HG03342 (cell line): ENCODE data around the gene CFDP1.
"Not testable (repeated sequence)": the region's sequence is repeated elsewhere in the genome, so short reads cannot be mapped to it uniquely, and the experiment has no call there.

Source experiments
- ATAC-seq: cut with Tn5 transposase; IDR thresholded peaks from one replicate; pipeline ENCODE4 v1.9.1; 2021; ENCODE audit warnings: mild to moderate bottlenecking, moderate library complexity; ENCODE audit not compliant: unreplicated experiment

The CFDP1 gene

GRCh38 chr16:75269358-75269757, 163.9 kb downstream of the CFDP1 start:
- ATAC-seq: not testable (repeated sequence)

GRCh38 chr16:75267631-75268264, 165.6 kb downstream of the CFDP1 start:
- no peak for ATAC-seq

GRCh38 chr16:75266738-75267630, 166.3 kb downstream of the CFDP1 start:
- ATAC-seq: no peak

GRCh38 chr16:75265911-75266701, 167.2 kb downstream of the CFDP1 start:
- peak; percentile 59 for ATAC-seq

GRCh38 chr16:75264999-75265910, 168.0 kb downstream of the CFDP1 start:
- peak; percentile 23 for ATAC-seq

- no peak for ATAC-seq
Observed at GRCh38 chr16:75264457-75264998, 168.8 kb downstream of the CFDP1 start.

- no peak for ATAC-seq
Observed at GRCh38 chr16:75263963-75264445, 169.3 kb downstream of the CFDP1 start.

- no peak for ATAC-seq
Observed at GRCh38 chr16:75263291-75263962, 169.9 kb downstream of the CFDP1 start.

- no peak for ATAC-seq
Observed at GRCh38 chr16:75262800-75263127, 170.5 kb downstream of the CFDP1 start.

GRCh38 chr16:75262104-75262799, 171.1 kb downstream of the CFDP1 start:
- ATAC-seq: no peak

GRCh38 chr16:75261590-75262078, 171.7 kb downstream of the CFDP1 start:
- no peak for ATAC-seq

- no peak for ATAC-seq
Observed at GRCh38 chr16:75260851-75261589, 172.3 kb downstream of the CFDP1 start.

GRCh38 chr16:75258807-75259141, 174.5 kb downstream of the CFDP1 start:
- no peak for ATAC-seq

- no peak for ATAC-seq
Observed at GRCh38 chr16:75257886-75258806, 175.2 kb downstream of the CFDP1 start.

- ATAC-seq: no peak
Observed at GRCh38 chr16:75256696-75257343, 176.5 kb downstream of the CFDP1 start.

GRCh38 chr16:75256059-75256571, 177.2 kb downstream of the CFDP1 start:
- no peak for ATAC-seq
